ENCODE data around the gene RANBP3L. TPM values are rescaled to one million over a fixed set of nuclear protein-coding genes. Genes with fewer than 3 reads are reported as not detected.

The RANBP3L gene
- polyA plus RNA-seq, 1 experiment, result not detected

- no peak for DNase-seq (ENCODE audit: low read depth, low spot score)
- H3K27me3 ChIP-seq (ENCODE audit: control insufficient read depth, insufficient read depth, low read length), result no peaks in the 10 kb centered on the region
- no peaks in the 10 kb centered on the region for H3K9me3 ChIP-seq (ENCODE audit: control insufficient read depth, insufficient read depth, low read length)
- TF ChIP-seq CTCF (IDR thresholded peaks at IDR 0.05; ENCODE audit: low read depth, low read length), result no peak
- ChIA-PET POLR2A (interaction anchor here (1.0 to 1.2 kb wide), 3 partner anchors 10 to 12 kb away, joined by 3 to 5 read pairs (median 4); partner anchors contain the start of gene NADK2), CTCF (interaction anchor here (1.3 to 4.1 kb wide), 2 partner anchors 11 to 52 kb away, joined by 4 to 28 read pairs; partner anchors contain the start of gene NADK2)
- no peak overlapping the region for H3K4me3 ChIP-seq (ENCODE audit: low read depth, low read length)
- no peak overlapping the region for H3K27ac ChIP-seq (ENCODE audit: low read depth, low read length)
These were observed 71.4 kb downstream of the RANBP3L start for GRCh38 chr5:36230151-36230790.

- Histone ChIP-seq H3K9me3 (ENCODE audit: control insufficient read depth, insufficient read depth, low read length) (no peaks in the 10 kb centered on the region), H3K4me3 (ENCODE audit: low read depth, low read length) (no peak overlapping the region), H3K27ac (ENCODE audit: low read depth, low read length) (peak overlapping the region; percentile 60), H3K27me3 (ENCODE audit: control insufficient read depth, insufficient read depth, low read length) (no peaks in the 10 kb centered on the region)
- no peak for DNase-seq (ENCODE audit: low read depth, low spot score)
- ChIA-PET CTCF (interaction anchor here (1.0 to 4.1 kb wide), 4 partner anchors 9 to 50 kb away, joined by 3 to 28 read pairs (median 3); partner anchors contain the start of gene NADK2), POLR2A (interaction anchor here (0.6 to 1.6 kb wide), 3 partner anchors 8 to 72 kb away, joined by 3 to 17 read pairs (median 7); partner anchors contain the start of gene NADK2)
- TF ChIP-seq CTCF (IDR thresholded peaks at IDR 0.05; ENCODE audit: low read depth, low read length), result no peak
These were observed 73.2 kb downstream of the RANBP3L start for GRCh38 chr5:36228505-36228904.

GRCh38 chr5:36227046-36227445 lies 74.7 kb downstream of the RANBP3L start:
- Histone ChIP-seq H3K4me3 (ENCODE audit: low read depth, low read length) (no peak overlapping the region), H3K9me3 (ENCODE audit: control insufficient read depth, insufficient read depth, low read length) (no peaks in the 10 kb centered on the region), H3K27ac (ENCODE audit: low read depth, low read length) (no peak overlapping the region), H3K27me3 (ENCODE audit: control insufficient read depth, insufficient read depth, low read length) (no peaks in the 10 kb centered on the region)
- DNase-seq (ENCODE audit: low read depth, low spot score), result no peak
- TF ChIP-seq CTCF (IDR thresholded peaks at IDR 0.05; ENCODE audit: low read depth, low read length), result no peak
- ChIA-PET POLR2A (interaction anchor here (1.6 kb wide), 1 partner anchor 14 kb away, joined by 17 read pairs; the partner anchor contains the start of gene NADK2), CTCF (interaction anchor here (0.6 to 4.1 kb wide), 4 partner anchors 14 to 49 kb away, joined by 3 to 28 read pairs (median 4); partner anchors contain the start of gene NADK2)

GRCh38 chr5:36222620-36223019 lies 79.1 kb downstream of the RANBP3L start:
- TF ChIP-seq CTCF (IDR thresholded peaks at IDR 0.05; ENCODE audit: low read depth, low read length), result no peak
- Histone ChIP-seq H3K27ac (ENCODE audit: low read depth, low read length) (no peak overlapping the region), H3K9me3 (ENCODE audit: control insufficient read depth, insufficient read depth, low read length) (no peaks in the 10 kb centered on the region), H3K27me3 (ENCODE audit: control insufficient read depth, insufficient read depth, low read length) (no peaks in the 10 kb centered on the region), H3K4me3 (ENCODE audit: low read depth, low read length) (no peak overlapping the region)
- POLR2A ChIA-PET, result interaction anchor here (1.0 kb wide), 1 partner anchor 19 kb away, joined by 5 read pairs; the partner anchor contains the start of gene NADK2
- CTCF ChIA-PET, result interaction anchor here (0.6 to 1.4 kb wide), 2 partner anchors 20 to 45 kb away, joined by 3 to 4 read pairs; no protein-coding TSS in a partner anchor
- DNase-seq (ENCODE audit: low read depth, low spot score), result no peak

- CTCF ChIA-PET, result interaction anchor here (0.9 to 2.5 kb wide), 7 partner anchors 10 to 474 kb away, joined by 3 to 14 read pairs (median 3); no protein-coding TSS in a partner anchor
- POLR2A ChIA-PET, result no interaction called here
- no peak for TF ChIP-seq CTCF (IDR thresholded peaks at IDR 0.05; ENCODE audit: low read depth, low read length)
- Histone ChIP-seq H3K9me3 (ENCODE audit: control insufficient read depth, insufficient read depth, low read length) (no peaks in the 10 kb centered on the region), H3K27me3 (ENCODE audit: control insufficient read depth, insufficient read depth, low read length) (no peaks in the 10 kb centered on the region), H3K27ac (ENCODE audit: low read depth, low read length) (no peak overlapping the region), H3K4me3 (ENCODE audit: low read depth, low read length) (no peak overlapping the region)
- DNase-seq (ENCODE audit: low read depth, low spot score), result no peak
These were observed 83.7 kb downstream of the RANBP3L start for GRCh38 chr5:36217988-36218387.

All from AG04450 (cell line).